GM19035 (cell line): ENCODE data around the gene GPRC5B.

Source experiments
- ATAC-seq: cut with Tn5 transposase; IDR thresholded peaks from one replicate; pipeline ENCODE4 v1.9.1; 2021; ENCODE audit not compliant: unreplicated experiment

Gene GPRC5B

GRCh38 chr16:19846436-19846835 lies 38.2 kb downstream of the GPRC5B start:
- no peak for ATAC-seq

GRCh38 chr16:19844945-19845641 lies 39.6 kb downstream of the GPRC5B start:
- ATAC-seq = no peak

GRCh38 chr16:19843371-19843770 lies 41.3 kb downstream of the GPRC5B start:
- no peak for ATAC-seq

- no peak for ATAC-seq
Measured at GRCh38 chr16:19842426-19843157, 42.1 kb downstream of the GPRC5B start.

- no peak for ATAC-seq
Measured at GRCh38 chr16:19841184-19841583, 43.5 kb downstream of the GPRC5B start.

GRCh38 chr16:19840524-19841110 lies 44.0 kb downstream of the GPRC5B start:
- ATAC-seq = no peak

- no peak for ATAC-seq
Measured at GRCh38 chr16:19837984-19838707, 46.5 kb downstream of the GPRC5B start.

- no peak for ATAC-seq
Measured at GRCh38 chr16:19837331-19837980, 47.2 kb downstream of the GPRC5B start.

- no peak for ATAC-seq
Measured at GRCh38 chr16:19835968-19836421, 48.7 kb downstream of the GPRC5B start.

- ATAC-seq = no peak
Measured at GRCh38 chr16:19835196-19835595, 49.5 kb downstream of the GPRC5B start.

GRCh38 chr16:19833581-19833980 lies 51.1 kb downstream of the GPRC5B start:
- ATAC-seq = no peak

GRCh38 chr16:19833176-19833575 lies 51.5 kb downstream of the GPRC5B start:
- no peak for ATAC-seq

GRCh38 chr16:19831678-19832077 lies 53.0 kb downstream of the GPRC5B start:
- no peak for ATAC-seq

GRCh38 chr16:19830902-19831560 lies 53.6 kb downstream of the GPRC5B start:
- ATAC-seq = no peak

- ATAC-seq = no peak
Measured at GRCh38 chr16:19829844-19830692, 54.6 kb downstream of the GPRC5B start.

GRCh38 chr16:19824216-19824615 lies 60.4 kb downstream of the GPRC5B start:
- no peak for ATAC-seq

GRCh38 chr16:19823322-19823721 lies 61.3 kb downstream of the GPRC5B start:
- ATAC-seq = no peak

- ATAC-seq = no peak
Measured at GRCh38 chr16:19822533-19822932, 62.1 kb downstream of the GPRC5B start.

- ATAC-seq = no peak
Measured at GRCh38 chr16:19817875-19818274, 66.8 kb downstream of the GPRC5B start.
